Osteocyte (in vitro differentiated cells): Measurements from ENCODE around the gene SOX2. TPM values are rescaled to one million over a fixed set of nuclear protein-coding genes. Genes with fewer than 3 reads are reported as not detected.

Source experiments
- DNase-seq: peaks from one replicate; pipeline ENCODE4 v3.0.0; 2021; ENCODE audit warnings: mixed read lengths; ENCODE audit not compliant: unreplicated experiment; ENCODE audit errors: extremely low spot score
- H3K27ac Mint-ChIP-seq: one replicate; pipeline ENCODE4 v1.8.0; 2021; ENCODE audit warnings: mild to moderate bottlenecking, mixed read lengths; ENCODE audit not compliant: unreplicated experiment
- H3K27me3 Mint-ChIP-seq: one replicate; pipeline ENCODE4 v1.8.0; 2021; ENCODE audit warnings: mixed read lengths; ENCODE audit not compliant: unreplicated experiment
- H3K36me3 Mint-ChIP-seq: one replicate; pipeline ENCODE4 v1.8.0; 2021; ENCODE audit warnings: mixed read lengths; ENCODE audit not compliant: unreplicated experiment
- H3K4me1 Mint-ChIP-seq: one replicate; pipeline ENCODE4 v1.8.0; 2021; ENCODE audit warnings: mixed read lengths; ENCODE audit not compliant: unreplicated experiment
- H3K4me3 Mint-ChIP-seq: one replicate; pipeline ENCODE4 v1.8.0; 2021; ENCODE audit warnings: mild to moderate bottlenecking, moderate library complexity, mixed read lengths; ENCODE audit not compliant: unreplicated experiment
- H3K9me3 Mint-ChIP-seq: one replicate; pipeline ENCODE4 v1.8.0; 2021; ENCODE audit warnings: mixed read lengths; ENCODE audit not compliant: unreplicated experiment
- total RNA-seq: library from RNA; stranded (reverse); gene quantifications from 2 replicates; pipeline ENCODE4 v1.2.1, GENCODE V29; 2021
- TF ChIP-seq, protein P1 (sequence below): fragments of 200-600 bp; sonication (generic); IDR thresholded peaks from 2 replicates; pipeline ENCODE4 v1.5.0; 2021; ENCODE audit warnings: antibody characterized with exemption, mild to moderate bottlenecking, moderate library complexity

Gene SOX2
- total RNA-seq, 1 donor from 2014 or later, result 5.4 TPM

DNA sequence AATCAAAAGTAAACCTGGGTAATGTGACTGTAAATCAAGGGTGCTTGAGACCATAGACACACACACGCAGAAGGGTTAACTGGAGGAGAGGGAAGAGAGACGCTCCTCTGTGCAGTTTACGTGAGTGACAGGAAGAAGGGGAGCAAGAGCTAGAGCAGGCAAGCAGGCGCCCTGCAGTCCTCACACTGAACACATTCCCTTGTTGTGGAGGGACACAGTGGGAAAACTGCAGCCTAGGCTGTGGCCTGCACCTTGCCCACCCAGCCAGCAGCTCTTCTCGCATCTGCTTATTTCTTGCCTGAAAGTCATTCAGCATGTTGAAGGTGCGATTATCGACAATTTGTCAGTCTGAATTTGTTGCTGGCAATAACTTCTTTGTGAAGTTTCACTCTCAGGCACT, 24.2 kb downstream of the SOX2 start:
- Mint-ChIP-seq H3K27me3 (peaks cover 5% of the 10 kb centered on the region), H3K27ac (no peak overlapping the region), H3K4me1 (no peaks in the 10 kb centered on the region), H3K9me3 (no peaks in the 10 kb centered on the region), H3K36me3 (no peaks in the 10 kb centered on the region), H3K4me3 (no peak overlapping the region)
- TF ChIP-seq, protein P1, sequence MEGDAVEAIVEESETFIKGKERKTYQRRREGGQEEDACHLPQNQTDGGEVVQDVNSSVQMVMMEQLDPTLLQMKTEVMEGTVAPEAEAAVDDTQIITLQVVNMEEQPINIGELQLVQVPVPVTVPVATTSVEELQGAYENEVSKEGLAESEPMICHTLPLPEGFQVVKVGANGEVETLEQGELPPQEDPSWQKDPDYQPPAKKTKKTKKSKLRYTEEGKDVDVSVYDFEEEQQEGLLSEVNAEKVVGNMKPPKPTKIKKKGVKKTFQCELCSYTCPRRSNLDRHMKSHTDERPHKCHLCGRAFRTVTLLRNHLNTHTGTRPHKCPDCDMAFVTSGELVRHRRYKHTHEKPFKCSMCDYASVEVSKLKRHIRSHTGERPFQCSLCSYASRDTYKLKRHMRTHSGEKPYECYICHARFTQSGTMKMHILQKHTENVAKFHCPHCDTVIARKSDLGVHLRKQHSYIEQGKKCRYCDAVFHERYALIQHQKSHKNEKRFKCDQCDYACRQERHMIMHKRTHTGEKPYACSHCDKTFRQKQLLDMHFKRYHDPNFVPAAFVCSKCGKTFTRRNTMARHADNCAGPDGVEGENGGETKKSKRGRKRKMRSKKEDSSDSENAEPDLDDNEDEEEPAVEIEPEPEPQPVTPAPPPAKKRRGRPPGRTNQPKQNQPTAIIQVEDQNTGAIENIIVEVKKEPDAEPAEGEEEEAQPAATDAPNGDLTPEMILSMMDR, result no peak
- DNase-seq, result no peak

DNA sequence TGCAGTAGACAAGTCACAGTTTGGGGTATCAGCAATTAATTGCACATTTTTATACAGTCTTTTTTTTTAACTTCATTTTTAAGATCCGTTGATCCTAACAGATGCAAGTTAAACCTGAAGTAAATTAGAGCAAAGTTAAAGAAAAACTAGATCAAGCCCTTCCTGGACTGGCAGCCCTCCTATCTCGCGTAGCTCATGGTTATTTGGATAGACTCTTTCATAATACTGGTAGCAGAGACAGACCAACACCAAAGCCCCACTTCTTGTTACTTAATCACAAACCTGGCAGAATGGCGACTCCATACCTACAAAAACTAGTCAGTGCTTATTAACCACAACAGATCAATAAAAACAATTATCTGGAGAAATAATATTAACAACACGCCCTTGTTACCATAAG, 26.8 kb downstream of the SOX2 start:
- Mint-ChIP-seq H3K27me3 (peaks cover 6% of the 10 kb centered on the region), H3K4me1 (no peaks in the 10 kb centered on the region), H3K27ac (no peak overlapping the region), H3K9me3 (no peaks in the 10 kb centered on the region), H3K4me3 (no peak overlapping the region), H3K36me3 (no peaks in the 10 kb centered on the region)
- DNase-seq, result no peak
- TF ChIP-seq, protein P1, result no peak

DNA sequence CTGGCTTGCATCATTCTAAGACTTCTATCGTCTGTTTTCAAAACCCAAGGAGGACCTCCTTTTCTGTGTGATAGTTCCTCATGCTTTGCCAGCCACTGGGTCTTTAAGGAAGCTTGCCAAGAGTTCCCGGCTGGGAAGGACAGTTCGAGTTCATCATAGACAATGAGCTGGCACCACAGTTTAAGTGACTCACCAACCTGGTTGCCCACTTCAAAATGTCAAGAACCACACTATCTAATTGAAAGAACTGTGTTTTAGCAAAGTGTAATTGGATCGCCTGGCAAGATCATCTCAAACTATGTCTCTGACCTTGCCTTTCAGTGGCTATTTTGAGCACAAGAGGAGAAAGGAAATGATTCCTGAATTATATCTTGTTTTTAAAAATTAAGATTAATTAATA, 27.9 kb downstream of the SOX2 start:
- no peak overlapping the region for H3K27ac Mint-ChIP-seq
- no peak for DNase-seq
- no peaks in the 10 kb centered on the region for H3K36me3 Mint-ChIP-seq
- TF ChIP-seq, protein P1, result no peak
- no peak overlapping the region for H3K4me3 Mint-ChIP-seq
- H3K4me1 Mint-ChIP-seq, result no peaks in the 10 kb centered on the region
- no peaks in the 10 kb centered on the region for H3K9me3 Mint-ChIP-seq
- H3K27me3 Mint-ChIP-seq, result peaks cover 6% of the 10 kb centered on the region

DNA sequence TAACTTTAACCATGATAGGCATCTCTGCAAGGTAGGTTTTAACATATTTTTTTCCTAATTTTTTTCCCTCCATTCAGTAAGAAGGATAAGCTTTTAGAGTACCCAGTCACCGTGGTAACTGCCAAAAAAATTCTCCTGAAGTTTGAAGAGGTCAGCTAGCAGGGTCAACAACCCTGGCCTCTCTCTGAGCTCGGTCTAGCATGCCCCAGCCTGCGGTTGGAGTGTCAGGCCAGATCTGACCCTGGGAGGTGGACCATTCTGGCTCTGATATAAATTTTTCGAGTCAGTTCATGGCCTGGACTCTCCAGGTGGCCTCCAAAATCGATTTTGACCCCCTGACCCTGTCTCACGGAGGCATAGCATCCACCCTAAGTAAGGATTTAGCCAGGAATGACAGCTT, 29.7 kb downstream of the SOX2 start:
- no peak overlapping the region for H3K4me3 Mint-ChIP-seq

DNA sequence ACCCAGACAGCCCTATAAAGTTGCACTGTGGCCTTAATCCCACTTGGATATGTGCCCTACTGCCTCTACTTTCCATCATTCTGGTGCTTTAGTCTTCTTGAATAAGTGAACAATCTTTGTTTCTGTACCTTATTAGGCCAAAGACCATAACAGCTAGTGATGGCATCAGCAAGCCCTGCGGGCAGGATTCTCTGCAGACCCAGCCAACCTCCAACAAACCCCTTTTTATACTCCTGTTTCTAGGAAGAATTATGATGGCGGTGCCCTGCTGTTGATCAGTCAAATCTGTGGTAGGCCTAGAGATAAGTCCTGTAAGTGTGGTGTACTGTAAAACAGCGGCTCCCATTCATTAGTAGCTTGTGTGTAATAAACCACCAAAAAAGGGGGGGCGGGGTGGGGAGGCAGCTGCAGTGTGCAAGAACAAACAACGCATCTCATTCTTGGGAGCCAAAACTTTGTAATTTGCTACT, 40.5 kb downstream of the SOX2 start:
- Mint-ChIP-seq H3K4me1 (no peaks in the 10 kb centered on the region), H3K27me3 (peaks cover 15% of the 10 kb centered on the region), H3K9me3 (no peaks in the 10 kb centered on the region), H3K36me3 (no peaks in the 10 kb centered on the region), H3K4me3 (no peak overlapping the region), H3K27ac (no peak overlapping the region)
- no peak for DNase-seq
- TF ChIP-seq, protein P1, result no peak

More for the DNA sequence above, 29.7 kb downstream of the SOX2 start:
- no peaks in the 10 kb centered on the region for H3K4me1 Mint-ChIP-seq
- TF ChIP-seq, protein P1, result no peak
- no peak for DNase-seq
- H3K27me3 Mint-ChIP-seq, result peaks cover 12% of the 10 kb centered on the region
- H3K9me3 Mint-ChIP-seq, result no peaks in the 10 kb centered on the region
- H3K27ac Mint-ChIP-seq, result no peak overlapping the region
- no peaks in the 10 kb centered on the region for H3K36me3 Mint-ChIP-seq
